Panc1 (cell line): ENCODE measurements around the gene SLC5A8. TPM values are rescaled to one million over a fixed set of nuclear protein-coding genes. Genes with fewer than 3 reads are reported as not detected.

Experiments used
- ATAC-seq: fragments of 200-7000 bp; cut with Tn5 transposase; 2 replicates; pipeline ENCODE4 v1.9.1; 2020; ENCODE audit warnings: mild to moderate bottlenecking, moderate library complexity
- BruUV-seq: library from RNA; stranded (reverse); fragments of 400-500 nt; replicated peaks from 2 replicates; lab custom pipeline; 2021; lab: Mats Ljungman, UMichigan
- CTCF ChIA-PET: fragments of 300-600 bp; sonication (Branson Sonifier 250); formaldehyde crosslinking; loops from one replicate; lab custom pipeline; 2022; ENCODE audit warnings: antibody characterized with exemption; lab: Charles Lee
- POLR2A ChIA-PET: fragments of 300-600 bp; sonication (Branson Sonifier 250); formaldehyde crosslinking; loops from one replicate; lab custom pipeline; 2022; ENCODE audit warnings: antibody characterized with exemption; lab: Charles Lee
- DNase-seq: peaks from one replicate; pipeline ENCODE4 v3.0.0-alpha.2; 2010; ENCODE audit warnings: low read depth, low spot score
- H3K27ac ChIP-seq: 2 replicates; pipeline ENCODE4 v1.5.1; 2011; ENCODE audit warnings: mild to moderate bottlenecking, low read length, inconsistent platforms
- H3K27me3 ChIP-seq: fragments of 200-500 bp; sonication (Bioruptor generic); 2 replicates; pipeline ENCODE4 v1.6.0; 2014; ENCODE audit warnings: low read length, inconsistent platforms; ENCODE audit not compliant: control insufficient read depth, insufficient read depth
- H3K36me3 ChIP-seq: fragments of 200-500 bp; sonication (Bioruptor generic); 2 replicates; pipeline ENCODE4 v1.5.1; 2014; ENCODE audit warnings: inconsistent platforms, mild to moderate bottlenecking, low read length, moderate library complexity; ENCODE audit not compliant: control insufficient read depth, insufficient read depth
- H3K4me1 ChIP-seq: 2 replicates; pipeline ENCODE4 v1.5.1; 2011; ENCODE audit warnings: inconsistent platforms, mild to moderate bottlenecking, low read length, moderate library complexity; ENCODE audit not compliant: control insufficient read depth, insufficient read depth
- H3K4me3 ChIP-seq, 2 experiments: 2 replicates each; pipeline ENCODE4 v1.5.1; 2011 to 2012; ENCODE audit warnings: low read depth in 2 of 2, low read length in 2 of 2, mild to moderate bottlenecking in 2 of 2, inconsistent platforms in 1 of 2, moderate library complexity in 1 of 2
- H3K9me3 ChIP-seq: fragments of 200-500 bp; sonication (Bioruptor generic); 2 replicates; pipeline ENCODE4 v1.5.1; 2014; ENCODE audit warnings: low read depth, mild to moderate bottlenecking, inconsistent platforms, low read length, moderate library complexity; ENCODE audit not compliant: control insufficient read depth, insufficient read depth
- CTCF ChIP-seq: fragments of 450-650 bp; IDR thresholded peaks from 2 replicates; pipeline ENCODE4 v1.5.1; 2017; ENCODE audit warnings: mild to moderate bottlenecking
- POLR2AphosphoS5 ChIP-seq: IDR thresholded peaks from 2 replicates; pipeline ENCODE4 v1.6.1; 2012; ENCODE audit warnings: mild to moderate bottlenecking, low read depth, low read length, moderate library complexity
- REST ChIP-seq, 2 experiments: IDR thresholded peaks; 2 replicates each; pipeline ENCODE4 v1.6.1; 2011 to 2012; ENCODE audit warnings: low read depth in 2 of 2, control low read depth in 1 of 2, low read length in 1 of 2, mild to moderate bottlenecking in 1 of 2, moderate library complexity in 1 of 2; ENCODE audit not compliant: insufficient read depth in 1 of 2
- SIN3A ChIP-seq: IDR thresholded peaks from 2 replicates; pipeline ENCODE4 v1.6.1; 2012; ENCODE audit warnings: low read depth, mild to moderate bottlenecking, low read length, moderate library complexity, borderline replicate concordance; ENCODE audit not compliant: insufficient read depth
- TCF7L2 ChIP-seq: IDR thresholded peaks from 2 replicates; pipeline ENCODE4 v1.6.1; 2011; ENCODE audit warnings: mild to moderate bottlenecking, low read depth, low read length, inconsistent platforms
- in situ Hi-C: cut with HindIII; loops from 2 replicates; pipeline ENCODE4 v1.10.0; 2016; ENCODE audit warnings: low sequenced_read_pairs, low pct_unique_long_range_greater_than_20kb
- intact Hi-C: fragments of 100-400 bp; cut with micrococcal nuclease; formaldehyde crosslinking; loops from one replicate; pipeline ENCODE4 v1.10.0; 2022; ENCODE audit not compliant: unreplicated experiment
- total RNA-seq: library from RNA; stranded (reverse); gene quantifications from one replicate; pipeline ENCODE4 v1.2.1, GENCODE V29; 2021; ENCODE audit not compliant: unreplicated experiment

Gene SLC5A8
- total RNA-seq, 1 experiment from 2014 or later, result not detected

- intact Hi-C loops (no loop called here), in situ Hi-C loops (no loop called here)
- Histone ChIP-seq H3K4me3 (no peak overlapping the region), H3K27ac (no peak overlapping the region), H3K27me3 (no peaks in the 10 kb centered on the region), H3K4me1 (no peaks in the 10 kb centered on the region), H3K36me3 (no peaks in the 10 kb centered on the region), H3K9me3 (no peaks in the 10 kb centered on the region)
- ChIA-PET POLR2A (no interaction called here), CTCF (no interaction called here)
- ATAC-seq (no peak), DNase-seq (no peak)
- TF ChIP-seq REST (IDR thresholded peaks at IDR 0.05; ENCODE audit: insufficient read depth in 1 of 2, low read depth in 2 of 2, low read length in 1 of 2) (no peak), POLR2AphosphoS5 (no peak), SIN3A (no peak), TCF7L2 (no peak), CTCF (no peak)
- no TSS peak for BruUV-seq
These were observed 99.2 kb downstream of the SLC5A8 start for GRCh38 chr12:101110866-101111265.

- POLR2A ChIA-PET, result no interaction called here
- CTCF ChIA-PET, result no interaction called here
- DNase-seq (no peak), ATAC-seq (no peak)
- no TSS peak for BruUV-seq
- Histone ChIP-seq H3K27me3 (no peaks in the 10 kb centered on the region), H3K4me1 (no peaks in the 10 kb centered on the region), H3K36me3 (no peaks in the 10 kb centered on the region), H3K9me3 (no peaks in the 10 kb centered on the region), H3K4me3 (no peak overlapping the region), H3K27ac (no peak overlapping the region)
- TF ChIP-seq TCF7L2, result no peak
- peak; percentile 8; the same call in 1 of the 2 replicates for TF ChIP-seq CTCF
- in situ Hi-C loops, result no loop called here
- intact Hi-C loops, result no loop called here
These were observed 101.9 kb downstream of the SLC5A8 start for GRCh38 chr12:101108130-101108529.
